A549 (cell line): Measurements from ENCODE around the gene PTPRD. TPM values are rescaled to one million over a fixed set of nuclear protein-coding genes. Genes with fewer than 3 reads are reported as not detected.

ENCODE experiments used
- ATAC-seq, 2 experiments: fragments of 200-7000 bp in 1 of 2; fragments of >200 bp in 1 of 2; cut with Nextera tagmentation in 1 of 2; cut with Tn5 transposase in 1 of 2; 3 replicates each; pipeline versions ENCODE4 v1.8.0 to v1.9.1; 2018 to 2020; ENCODE audit warnings: mild to moderate bottlenecking in 1 of 2, moderate library complexity in 1 of 2
- CTCF ChIA-PET: fragments of 300-600 bp; sonication (Branson Sonifier 250); formaldehyde crosslinking; extraction: SDS; loops from one replicate; lab custom pipeline; 2021; ENCODE audit warnings: antibody characterized with exemption, inconsistent platforms; lab: Yijun Ruan, JAX
- POLR2A ChIA-PET: fragments of 350-600 bp; formaldehyde crosslinking; extraction: SDS; loops from one replicate; lab custom pipeline; 2021; ENCODE audit warnings: antibody characterized with exemption, inconsistent platforms; lab: Yijun Ruan, JAX
- DNase-seq, 2 experiments: peaks; one replicate each; pipeline versions ENCODE4 v3.0.0 to v3.0.0-alpha.2; 2011 to 2016; ENCODE audit warnings: low read depth in 1 of 2, low spot score in 1 of 2
- FAIRE-seq: peaks from 2 replicates; lab custom pipeline; 2011; peaks lifted over from hg19 to GRCh38; lab: Jason Lieb, UNC
- H3K27ac ChIP-seq, 2 experiments: fragments of >200 bp; sonication (Bioruptor Twin); formaldehyde crosslinking; 3 replicates each; pipeline ENCODE4 v1.5.1; 2016 to 2017
- H3K4me1 ChIP-seq: fragments of >200 bp; sonication (Bioruptor Twin); formaldehyde crosslinking; 3 replicates; pipeline ENCODE4 v1.6.1; 2016
- H3K4me2 ChIP-seq: fragments of >200 bp; sonication (Bioruptor Twin); formaldehyde crosslinking; 3 replicates; pipeline ENCODE4 v1.6.1; 2016
- H3K4me3 ChIP-seq: fragments of >200 bp; sonication (Bioruptor Twin); formaldehyde crosslinking; 3 replicates; pipeline ENCODE4 v1.5.1; 2016
- H3K9me3 ChIP-seq: fragments of >200 bp; sonication (Bioruptor Twin); formaldehyde crosslinking; 3 replicates; pipeline ENCODE4 v1.6.1; 2016
- BHLHE40 ChIP-seq: IDR thresholded peaks from 2 replicates; pipeline ENCODE4 v1.6.1; 2012; ENCODE audit warnings: low read depth, low read length, inconsistent platforms
- CBX8 ChIP-seq: fragments of 200-600 bp; sonication (generic); IDR thresholded peaks from 2 replicates; pipeline ENCODE4 v1.6.1; 2016
- CEBPB ChIP-seq, 2 experiments: fragments of >200 bp in 1 of 2; sonication (Bioruptor Twin) in 1 of 2; formaldehyde crosslinking in 1 of 2; IDR thresholded peaks; 2 replicates each; pipeline ENCODE4 v1.6.1; 2012 to 2016
- CHD2 ChIP-seq: fragments of 150-350 bp; IDR thresholded peaks from 2 replicates; pipeline ENCODE4 v1.6.1; 2014; ENCODE audit warnings: low read length; ENCODE audit not compliant: partially characterized antibody
- CTCF ChIP-seq: fragments of >200 bp; sonication (Bioruptor Twin); formaldehyde crosslinking; IDR thresholded peaks from 3 replicates; pipeline ENCODE4 v1.5.1; 2016
- EHF ChIP-seq: fragments of 250-450 bp; sonication (Bioruptor Pico); IDR thresholded peaks from 2 replicates; pipeline ENCODE4 v1.5.0; 2020; ENCODE audit warnings: mild to moderate bottlenecking
- ELK1 ChIP-seq: fragments of 150-350 bp; IDR thresholded peaks from 2 replicates; pipeline ENCODE4 v1.6.1; 2014; ENCODE audit warnings: low read depth, mild to moderate bottlenecking, low read length
- EP300 ChIP-seq, 2 experiments: fragments of >200 bp; sonication (Bioruptor Twin); formaldehyde crosslinking; IDR thresholded peaks; 2 replicates in 1 of 2; 3 replicates in 1 of 2; pipeline ENCODE4 v1.6.1; 2016 to 2017
- ESRRA ChIP-seq: fragments of 150-350 bp; IDR thresholded peaks from 2 replicates; pipeline ENCODE4 v1.6.1; 2014; ENCODE audit warnings: mild to moderate bottlenecking, low read length, borderline replicate concordance
- FOSB ChIP-seq: fragments of 250-450 bp; sonication (Bioruptor Pico); IDR thresholded peaks from 2 replicates; pipeline ENCODE4 v1.5.0; 2020; ENCODE audit warnings: mild to moderate bottlenecking, moderate library complexity
- FOSL2 ChIP-seq, 2 experiments: fragments of 450-650 bp in 1 of 2; fragments of >200 bp in 1 of 2; sonication (Bioruptor Twin) in 1 of 2; formaldehyde crosslinking; IDR thresholded peaks; 2 replicates each; pipeline versions ENCODE4 v1.5.0 to v1.6.1; 2016 to 2020; ENCODE audit warnings: mild to moderate bottlenecking in 1 of 2, moderate library complexity in 1 of 2
- GATA3 ChIP-seq: IDR thresholded peaks from 2 replicates; pipeline ENCODE4 v1.6.1; 2012; ENCODE audit warnings: borderline replicate concordance
- HDAC2 ChIP-seq: fragments of 200-600 bp; sonication (generic); IDR thresholded peaks from 2 replicates; pipeline ENCODE4 v1.6.1; 2016
- HES2 ChIP-seq: fragments of >200 bp; sonication (Bioruptor Twin); formaldehyde crosslinking; IDR thresholded peaks from 2 replicates; pipeline ENCODE4 v1.6.1; 2016
- HMGXB4 ChIP-seq: fragments of 250-450 bp; sonication (Bioruptor Pico); IDR thresholded peaks from 2 replicates; pipeline ENCODE4 v1.5.0; 2021; ENCODE audit warnings: mild to moderate bottlenecking, moderate library complexity, borderline replicate concordance
- JUN ChIP-seq, 2 experiments: fragments of >200 bp; sonication (Bioruptor Twin); formaldehyde crosslinking; IDR thresholded peaks; 2 replicates in 1 of 2; 3 replicates in 1 of 2; pipeline ENCODE4 v1.6.1; 2016 to 2017
- JUNB ChIP-seq: fragments of >200 bp; sonication (Bioruptor Twin); formaldehyde crosslinking; IDR thresholded peaks from 2 replicates; pipeline ENCODE4 v1.6.1; 2016
- KDM1A ChIP-seq: fragments of 200-600 bp; sonication (generic); IDR thresholded peaks from 2 replicates; pipeline ENCODE4 v1.6.1; 2016; ENCODE audit warnings: low read depth, mild to moderate bottlenecking
- NR3C1 ChIP-seq: fragments of >200 bp; sonication (Bioruptor Twin); formaldehyde crosslinking; IDR thresholded peaks from 3 replicates; pipeline ENCODE4 v1.6.1; 2017
- PBX3 ChIP-seq: IDR thresholded peaks from 2 replicates; pipeline ENCODE4 v1.6.1; 2012
- POLR2AphosphoS2 ChIP-seq: conservative IDR thresholded peaks from 2 replicates; pipeline ENCODE4 v1.6.1; 2012; ENCODE audit warnings: low read length, improper control_type of control experiment, inconsistent platforms
- RCOR1 ChIP-seq: fragments of 150-350 bp; IDR thresholded peaks from 2 replicates; pipeline ENCODE4 v1.6.1; 2014; ENCODE audit warnings: antibody characterized with exemption, low read length, low read depth
- RNF2 ChIP-seq: fragments of 200-600 bp; sonication (generic); IDR thresholded peaks from 2 replicates; pipeline ENCODE4 v1.6.1; 2016; ENCODE audit warnings: low read depth, mild to moderate bottlenecking, antibody characterized with exemption, moderate library complexity, borderline replicate concordance
- SMC3 ChIP-seq: fragments of >200 bp; sonication (Bioruptor Twin); formaldehyde crosslinking; IDR thresholded peaks from 3 replicates; pipeline ENCODE4 v1.6.1; 2018; ENCODE audit warnings: inconsistent platforms
- SREBF2 ChIP-seq: fragments of 450-650 bp; IDR thresholded peaks from 2 replicates; pipeline ENCODE4 v1.6.1; 2014; ENCODE audit warnings: mild to moderate bottlenecking, moderate library complexity
- TP53 ChIP-seq: fragments of 250-450 bp; sonication (Bioruptor Pico); IDR thresholded peaks from 2 replicates; pipeline ENCODE4 v1.5.0; 2021; ENCODE audit warnings: mild to moderate bottlenecking, moderate library complexity
- ZC3H11A ChIP-seq: fragments of 450-650 bp; IDR thresholded peaks from 2 replicates; pipeline ENCODE4 v1.6.1; 2014; ENCODE audit warnings: antibody characterized with exemption, mild to moderate bottlenecking
- WGBS: methylation state at CpG from one replicate; pipeline ENCODE4 v1.1.6; 2017; ENCODE audit errors: missing lambda C conversion rate; 5-methylcytosine and 5-hydroxymethylcytosine counted together
- polyA plus RNA-seq, 4 experiments: library from polyadenylated mRNA; depleted of rRNA in 3 of 4; stranded (reverse); fragments of >200 nt; fragmentation: RNase III in 1 of 4; extraction: RNeasy Plus Mini Kit Qiagen cat#74134 plus additional on column Dnase treatment in 1 of 4; gene quantifications; 2 replicates in 3 of 4; 3 replicates in 1 of 4; pipeline ENCODE4 v1.2.3, GENCODE V29; 2011 to 2017
- TF ChIP-seq, protein P1 (sequence below): fragments of >200 bp; sonication (Bioruptor Twin); formaldehyde crosslinking; IDR thresholded peaks from 3 replicates; pipeline ENCODE4 v1.6.1; 2016
- TF ChIP-seq, protein P2 (sequence below): fragments of 450-650 bp; IDR thresholded peaks from 2 replicates; pipeline ENCODE4 v1.6.1; 2014; ENCODE audit warnings: antibody characterized with exemption

The PTPRD gene
- polyA plus RNA-seq, 2 of the 4 experiments (the other 2 are of a cell fraction), result 0.39 to 1.3 TPM

DNA sequence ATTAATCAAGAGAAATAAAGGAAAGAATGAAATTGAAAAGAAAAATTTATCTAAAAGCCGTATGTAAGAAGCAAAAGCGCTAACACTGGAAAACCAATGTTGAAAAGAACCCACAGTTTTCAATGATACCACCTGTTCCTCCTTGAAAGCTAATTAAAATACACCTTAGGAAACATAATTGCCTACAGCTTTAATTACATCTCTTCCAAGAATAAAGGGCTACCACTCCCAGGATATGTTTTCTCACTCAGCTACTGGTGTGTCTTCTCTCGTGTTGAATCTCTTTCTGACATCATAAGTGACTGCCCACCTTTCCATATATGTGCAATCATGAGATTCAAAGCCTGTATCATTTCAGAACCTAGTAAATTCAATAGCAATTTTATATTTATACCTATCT, 1932.6 kb downstream of the PTPRD start:
- FAIRE-seq, result no peak

DNA sequence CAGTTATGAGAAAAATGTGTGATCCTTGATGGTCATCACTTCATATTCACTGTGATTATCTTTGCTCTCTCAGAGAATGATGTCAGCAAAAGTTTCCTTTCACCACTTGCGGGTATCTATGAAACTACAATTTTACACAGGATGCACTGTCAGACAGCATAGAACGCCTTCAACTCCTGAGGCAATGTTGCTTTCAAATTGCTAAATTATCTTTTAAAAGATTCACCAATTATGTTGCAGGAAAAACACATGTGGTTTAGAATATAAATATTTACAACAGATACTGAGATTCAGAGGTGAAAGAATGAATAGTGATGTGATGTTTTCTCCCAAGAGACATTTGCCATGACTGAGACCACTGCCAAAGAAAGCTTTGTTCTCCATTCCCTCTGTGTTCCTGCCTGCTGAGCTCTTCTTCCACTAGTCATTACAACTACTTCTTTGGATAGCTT, 1933.4 kb downstream of the PTPRD start:
- no peaks in the 10 kb centered on the region for H3K9me3 ChIP-seq
- ChIA-PET CTCF (no interaction called here), POLR2A (no interaction called here)
- H3K4me3 ChIP-seq, result no peak overlapping the region
- ATAC-seq, result no peak
- no peaks in the 10 kb centered on the region for H3K4me1 ChIP-seq
- H3K27ac ChIP-seq, result no peak overlapping the region
- no peak for TF ChIP-seq SMC3
- no peak for TF ChIP-seq EHF (CRISPR knock-in tag)
- TF ChIP-seq CTCF, result no peak
- no peak for TF ChIP-seq FOSB (CRISPR knock-in tag)
- no peak for TF ChIP-seq ESRRA
- no peak for TF ChIP-seq JUN (IDR thresholded peaks at IDR 0.05)
- no peak for TF ChIP-seq BHLHE40
- TF ChIP-seq HDAC2, result no peak
- TF ChIP-seq ELK1, result no peak
- TF ChIP-seq TP53, result no peak
- TF ChIP-seq GATA3, result no peak
- no peak for TF ChIP-seq JUNB
- no peak for TF ChIP-seq PBX3
- no peak for TF ChIP-seq POLR2AphosphoS2
- no peak for TF ChIP-seq SREBF2
- no peak for TF ChIP-seq RNF2
- no peak for TF ChIP-seq CHD2
- no peak for TF ChIP-seq KDM1A
- 41% methylated on average over 2 of the region's 2 CpGs for WGBS
- no peak overlapping the region for H3K4me2 ChIP-seq
- no peak for DNase-seq
- no peak for FAIRE-seq

More for the DNA sequence above, 1932.6 kb downstream of the PTPRD start:
- H3K27ac ChIP-seq, result no peak overlapping the region
- ChIA-PET CTCF (no interaction called here), POLR2A (no interaction called here)
- H3K4me3 ChIP-seq, result no peak overlapping the region
- DNase-seq (no peak), ATAC-seq (no peak)
- 41% methylated on average over 3 of the region's 3 CpGs for WGBS
- TF ChIP-seq RCOR1 (no peak), HES2 (no peak), NR3C1 (no peak), ZC3H11A (no peak), CBX8 (no peak), BHLHE40 (no peak)
- H3K9me3 ChIP-seq, result no peaks in the 10 kb centered on the region
- H3K4me1 ChIP-seq, result no peaks in the 10 kb centered on the region
- H3K4me2 ChIP-seq, result no peak overlapping the region

GRCh38 chr9:8677741-8678140, 1935.1 kb downstream of the PTPRD start:
- WGBS, result 4% methylated on average over 4 of the region's 4 CpGs
- Histone ChIP-seq H3K27ac (no peak overlapping the region), H3K4me1 (no peaks in the 10 kb centered on the region), H3K9me3 (no peaks in the 10 kb centered on the region), H3K4me2 (no peak overlapping the region), H3K4me3 (no peak overlapping the region)
- DNase-seq (no peak), ATAC-seq (no peak), FAIRE-seq (no peak)
- ChIA-PET CTCF (no interaction called here), POLR2A (no interaction called here)
- TF ChIP-seq HES2 (no peak), HMGXB4 (no peak), FOSL2 (IDR thresholded peaks at IDR 0.05) (no peak), FOSL2 (CRISPR knock-in tag; IDR thresholded peaks at IDR 0.05) (no peak), EP300 (IDR thresholded peaks at IDR 0.05) (no peak), CEBPB (IDR thresholded peaks at IDR 0.05) (no peak)
- TF ChIP-seq, protein P1, sequence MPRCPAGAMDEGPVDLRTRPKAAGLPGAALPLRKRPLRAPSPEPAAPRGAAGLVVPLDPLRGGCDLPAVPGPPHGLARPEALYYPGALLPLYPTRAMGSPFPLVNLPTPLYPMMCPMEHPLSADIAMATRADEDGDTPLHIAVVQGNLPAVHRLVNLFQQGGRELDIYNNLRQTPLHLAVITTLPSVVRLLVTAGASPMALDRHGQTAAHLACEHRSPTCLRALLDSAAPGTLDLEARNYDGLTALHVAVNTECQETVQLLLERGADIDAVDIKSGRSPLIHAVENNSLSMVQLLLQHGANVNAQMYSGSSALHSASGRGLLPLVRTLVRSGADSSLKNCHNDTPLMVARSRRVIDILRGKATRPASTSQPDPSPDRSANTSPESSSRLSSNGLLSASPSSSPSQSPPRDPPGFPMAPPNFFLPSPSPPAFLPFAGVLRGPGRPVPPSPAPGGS, result no peak
- TF ChIP-seq, protein P2, sequence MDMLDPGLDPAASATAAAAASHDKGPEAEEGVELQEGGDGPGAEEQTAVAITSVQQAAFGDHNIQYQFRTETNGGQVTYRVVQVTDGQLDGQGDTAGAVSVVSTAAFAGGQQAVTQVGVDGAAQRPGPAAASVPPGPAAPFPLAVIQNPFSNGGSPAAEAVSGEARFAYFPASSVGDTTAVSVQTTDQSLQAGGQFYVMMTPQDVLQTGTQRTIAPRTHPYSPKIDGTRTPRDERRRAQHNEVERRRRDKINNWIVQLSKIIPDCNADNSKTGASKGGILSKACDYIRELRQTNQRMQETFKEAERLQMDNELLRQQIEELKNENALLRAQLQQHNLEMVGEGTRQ, result no peak
